ENCODE results near the gene WDR72. TPM values are rescaled to one million over a fixed set of nuclear protein-coding genes. Genes with fewer than 3 reads are reported as not detected.

The WDR72 gene
- polyA plus RNA-seq, 1 donor (not counting 4 experiments of a cell fraction or from before 2014, with no cell fraction given), result 0.03 TPM

DNA sequence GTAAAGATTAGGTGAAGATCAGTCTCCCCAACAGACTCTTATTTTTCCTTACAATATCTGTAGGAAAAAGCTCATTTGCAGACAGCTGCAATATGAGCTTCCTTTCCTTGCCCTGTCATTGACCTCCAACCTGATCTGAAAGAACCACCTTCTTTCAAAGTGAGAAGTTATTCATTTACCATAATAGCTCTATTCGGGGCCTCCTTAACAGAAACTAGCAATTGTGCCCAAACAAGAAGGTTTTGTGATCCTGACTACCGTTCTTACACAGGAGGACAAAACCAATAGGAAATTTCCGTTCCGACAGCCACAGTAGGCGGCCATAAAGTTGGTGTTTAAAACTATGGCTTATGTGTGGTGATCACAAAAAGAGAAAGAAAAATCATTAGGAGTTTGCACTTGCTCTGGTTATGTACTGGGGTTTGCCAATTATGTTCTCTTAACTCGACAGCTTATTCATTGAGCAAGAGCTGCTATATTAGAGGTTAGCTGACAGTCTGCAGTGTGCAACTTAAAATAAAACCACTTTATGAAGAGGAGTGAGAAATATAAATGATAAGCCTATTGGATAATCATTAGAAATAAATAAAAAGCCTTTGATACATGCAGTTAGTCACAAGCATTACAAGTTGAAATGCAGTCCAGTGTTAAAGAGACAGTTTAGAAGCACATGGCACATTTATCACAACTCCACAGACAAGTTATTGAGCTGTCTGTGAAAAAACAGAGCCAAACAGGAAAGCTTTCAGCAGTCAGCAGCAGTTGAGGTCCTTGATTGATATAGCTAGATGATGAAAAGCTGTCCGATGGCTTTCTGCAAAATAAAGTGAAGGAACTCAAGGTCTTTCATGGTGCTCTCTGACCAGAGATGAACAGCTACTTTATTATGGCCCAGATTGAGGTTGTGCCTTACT lies 199.8 kb downstream of the WDR72 start:
- H3K4me2 ChIP-seq (ENCODE audit: control insufficient read depth, extremely low read depth, insufficient read depth, low read depth, low read length), result no peak overlapping the region
- dilution Hi-C loops (cut with MboI; ENCODE audit: extremely low pct_ligation_motif_present, low sequenced_read_pairs), result no loop called here
- no peak overlapping the region for H3K27ac ChIP-seq (ENCODE audit: control insufficient read depth, insufficient read depth, low read length)
- no peaks in the 10 kb centered on the region for H3K9me1 ChIP-seq (ENCODE audit: control insufficient read depth, extremely low read depth, insufficient read depth, low read length)
- no peak overlapping the region for H2AFZ ChIP-seq (ENCODE audit: control insufficient read depth, low read length)
- no peaks in the 10 kb centered on the region for H3K79me2 ChIP-seq (ENCODE audit: control insufficient read depth, insufficient read depth, low read length)
- H3K4me3 ChIP-seq (ENCODE audit: control insufficient read depth in 2 of 3, extremely low read depth in 1 of 3, insufficient read depth in 2 of 3, low read depth in 1 of 3, low read length in 3 of 3), result no peak overlapping the region
- no peak for FAIRE-seq
- no peak for DNase-seq (ENCODE audit: low read depth, low spot score)
- no peaks in the 10 kb centered on the region for H3K9me3 ChIP-seq (ENCODE audit: control insufficient read depth, low read depth, low read length)
- no peaks in the 10 kb centered on the region for H4K20me1 ChIP-seq (ENCODE audit: control insufficient read depth, extremely low read depth, insufficient read depth, low read length)
- TF ChIP-seq, protein P1, sequence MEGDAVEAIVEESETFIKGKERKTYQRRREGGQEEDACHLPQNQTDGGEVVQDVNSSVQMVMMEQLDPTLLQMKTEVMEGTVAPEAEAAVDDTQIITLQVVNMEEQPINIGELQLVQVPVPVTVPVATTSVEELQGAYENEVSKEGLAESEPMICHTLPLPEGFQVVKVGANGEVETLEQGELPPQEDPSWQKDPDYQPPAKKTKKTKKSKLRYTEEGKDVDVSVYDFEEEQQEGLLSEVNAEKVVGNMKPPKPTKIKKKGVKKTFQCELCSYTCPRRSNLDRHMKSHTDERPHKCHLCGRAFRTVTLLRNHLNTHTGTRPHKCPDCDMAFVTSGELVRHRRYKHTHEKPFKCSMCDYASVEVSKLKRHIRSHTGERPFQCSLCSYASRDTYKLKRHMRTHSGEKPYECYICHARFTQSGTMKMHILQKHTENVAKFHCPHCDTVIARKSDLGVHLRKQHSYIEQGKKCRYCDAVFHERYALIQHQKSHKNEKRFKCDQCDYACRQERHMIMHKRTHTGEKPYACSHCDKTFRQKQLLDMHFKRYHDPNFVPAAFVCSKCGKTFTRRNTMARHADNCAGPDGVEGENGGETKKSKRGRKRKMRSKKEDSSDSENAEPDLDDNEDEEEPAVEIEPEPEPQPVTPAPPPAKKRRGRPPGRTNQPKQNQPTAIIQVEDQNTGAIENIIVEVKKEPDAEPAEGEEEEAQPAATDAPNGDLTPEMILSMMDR (optimal IDR thresholded peaks at IDR 0.05 in 1 of 3, IDR thresholded peaks at IDR 0.05 in 1 of 3, conservative IDR thresholded peaks at IDR 0.05 in 1 of 3; ENCODE audit: extremely low read depth in 1 of 3, insufficient read depth in 2 of 3, low read length in 3 of 3), result no peak
- no peak for TF ChIP-seq EZH2 (IDR thresholded peaks at IDR 0.05; ENCODE audit: low read length)
- no peak overlapping the region for H3K9ac ChIP-seq (ENCODE audit: control insufficient read depth, extremely low read depth, insufficient read depth, low read length)
- H3K36me3 ChIP-seq (ENCODE audit: control insufficient read depth in 2 of 2, extremely low read depth in 1 of 2, insufficient read depth in 2 of 2, low read length in 2 of 2), result no peaks in the 10 kb centered on the region
- H3K4me1 ChIP-seq (ENCODE audit: control insufficient read depth, extremely low read depth, insufficient read depth, low read length), result no peaks in the 10 kb centered on the region
- no peaks in the 10 kb centered on the region for H3K27me3 ChIP-seq (ENCODE audit: control insufficient read depth, extremely low read depth, insufficient read depth, low read length)

GRCh38 chr15:53558384-53558783 lies 201.1 kb downstream of the WDR72 start:
- H3K4me2 ChIP-seq (ENCODE audit: control insufficient read depth, extremely low read depth, insufficient read depth, low read depth, low read length), result no peak overlapping the region
- no peak overlapping the region for H3K27ac ChIP-seq (ENCODE audit: control insufficient read depth, insufficient read depth, low read length)
- no peaks in the 10 kb centered on the region for H3K9me1 ChIP-seq (ENCODE audit: control insufficient read depth, extremely low read depth, insufficient read depth, low read length)
- dilution Hi-C loops (cut with MboI; ENCODE audit: extremely low pct_ligation_motif_present, low sequenced_read_pairs), result no loop called here
- no peaks in the 10 kb centered on the region for H4K20me1 ChIP-seq (ENCODE audit: control insufficient read depth, extremely low read depth, insufficient read depth, low read length)
- DNase-seq (ENCODE audit: low read depth, low spot score) (no peak), FAIRE-seq (no peak)
- no peaks in the 10 kb centered on the region for H3K79me2 ChIP-seq (ENCODE audit: control insufficient read depth, insufficient read depth, low read length)
- H3K9me3 ChIP-seq (ENCODE audit: control insufficient read depth, low read depth, low read length), result no peaks in the 10 kb centered on the region
- no peaks in the 10 kb centered on the region for H3K27me3 ChIP-seq (ENCODE audit: control insufficient read depth, extremely low read depth, insufficient read depth, low read length)
- H3K9ac ChIP-seq (ENCODE audit: control insufficient read depth, extremely low read depth, insufficient read depth, low read length), result no peak overlapping the region
- no peaks in the 10 kb centered on the region for H3K4me1 ChIP-seq (ENCODE audit: control insufficient read depth, extremely low read depth, insufficient read depth, low read length)
- no peak overlapping the region for H3K4me3 ChIP-seq (ENCODE audit: control insufficient read depth in 2 of 3, extremely low read depth in 1 of 3, insufficient read depth in 2 of 3, low read depth in 1 of 3, low read length in 3 of 3)
- H3K36me3 ChIP-seq (ENCODE audit: control insufficient read depth in 2 of 2, extremely low read depth in 1 of 2, insufficient read depth in 2 of 2, low read length in 2 of 2), result no peaks in the 10 kb centered on the region
- no peak for TF ChIP-seq EZH2 (IDR thresholded peaks at IDR 0.05; ENCODE audit: low read length)
- TF ChIP-seq, protein P1 (optimal IDR thresholded peaks at IDR 0.05 in 1 of 3, IDR thresholded peaks at IDR 0.05 in 1 of 3, conservative IDR thresholded peaks at IDR 0.05 in 1 of 3; ENCODE audit: extremely low read depth in 1 of 3, insufficient read depth in 2 of 3, low read length in 3 of 3), result no peak
- H2AFZ ChIP-seq (ENCODE audit: control insufficient read depth, low read length), result no peak overlapping the region
